A673 (cell line): ENCODE measurements around the gene TRAPPC12. TPM values are rescaled to one million over a fixed set of nuclear protein-coding genes. Genes with fewer than 3 reads are reported as not detected.
"Not testable (repeated sequence)": the region's sequence is repeated elsewhere in the genome, so short reads cannot be mapped to it uniquely, and the experiment has no call there.

Experiments
- BruUV-seq: library from RNA; stranded (reverse); fragments of 400-500 nt; replicated peaks from 2 replicates; lab custom pipeline; 2021; lab: Mats Ljungman, UMichigan
- CTCF ChIA-PET: fragments of 300-600 bp; sonication (Branson Sonifier 250); formaldehyde crosslinking; loops from one replicate; lab custom pipeline; 2022; ENCODE audit warnings: antibody characterized with exemption; lab: Charles Lee
- POLR2A ChIA-PET: fragments of 300-600 bp; sonication (Branson Sonifier 250); formaldehyde crosslinking; loops from one replicate; lab custom pipeline; 2022; ENCODE audit warnings: antibody characterized with exemption; ENCODE audit not compliant: low non-redundant PET; lab: Charles Lee
- DNase-seq: peaks from one replicate; pipeline ENCODE4 v3.0.0-alpha.2; 2015; ENCODE audit warnings: low spot score
- H3K27ac ChIP-seq: fragments of 200-600 bp; sonication (generic); 2 replicates; pipeline ENCODE4 v1.5.1; 2016; ENCODE audit warnings: mixed run types, low read depth, mild to moderate bottlenecking, mixed read lengths, antibody characterized with exemption, low read length; ENCODE audit not compliant: poor library complexity, severe bottlenecking
- H3K27me3 ChIP-seq: fragments of 200-600 bp; sonication (generic); replicated peaks from 2 replicates; pipeline ENCODE4 v1.6.1; 2017; ENCODE audit warnings: mixed run types, low read depth, mild to moderate bottlenecking, mixed read lengths, antibody characterized with exemption, low read length; ENCODE audit not compliant: insufficient read depth, poor library complexity
- H3K36me3 ChIP-seq: fragments of 200-600 bp; sonication (generic); 2 replicates; pipeline ENCODE4 v1.6.1; 2016; ENCODE audit warnings: mixed run types, mild to moderate bottlenecking, mixed read lengths, antibody characterized with exemption, low read length; ENCODE audit not compliant: insufficient read depth, poor library complexity, severe bottlenecking
- H3K4me1 ChIP-seq: fragments of 200-600 bp; sonication (generic); 2 replicates; pipeline ENCODE4 v1.6.1; 2017; ENCODE audit warnings: mixed run types, mild to moderate bottlenecking, mixed read lengths, antibody characterized with exemption, low read length; ENCODE audit not compliant: insufficient read depth, poor library complexity, severe bottlenecking
- H3K4me3 ChIP-seq: fragments of 200-600 bp; sonication (generic); 2 replicates; pipeline ENCODE4 v1.5.1; 2016; ENCODE audit warnings: low read depth, mixed run types, mild to moderate bottlenecking, mixed read lengths, low read length; ENCODE audit not compliant: poor library complexity, severe bottlenecking
- H3K9me3 ChIP-seq: fragments of 200-600 bp; sonication (generic); 2 replicates; pipeline ENCODE4 v1.6.1; 2016; ENCODE audit warnings: mixed run types, low read depth, mild to moderate bottlenecking, mixed read lengths, antibody characterized with exemption, low read length; ENCODE audit not compliant: poor library complexity, severe bottlenecking
- EZH2 ChIP-seq: fragments of 200-600 bp; sonication (generic); IDR thresholded peaks from 2 replicates; pipeline ENCODE4 v1.6.1; 2017; ENCODE audit warnings: borderline replicate concordance, low read depth, mild to moderate bottlenecking, mixed read lengths, antibody characterized with exemption, low read length; ENCODE audit not compliant: poor library complexity, severe bottlenecking
- intact Hi-C: fragments of 100-400 bp; cut with micrococcal nuclease; formaldehyde crosslinking; loops from one replicate; pipeline ENCODE4 v1.10.0; 2022; ENCODE audit not compliant: unreplicated experiment
- total RNA-seq: library from RNA; stranded (reverse); gene quantifications from 2 replicates; pipeline ENCODE4 v1.2.3, GENCODE V29; 2021
- TF ChIP-seq, protein P1 (sequence below): fragments of 300-800, 200-600 bp; sonication (generic); conservative IDR thresholded peaks from 2 replicates; pipeline ENCODE4 v1.5.1; 2017; ENCODE audit warnings: low read depth, mild to moderate bottlenecking, antibody characterized with exemption, low read length, moderate library complexity, mixed read lengths

The TRAPPC12 gene
- total RNA-seq, 1 experiment from 2014 or later, result 94.4 TPM

DNA sequence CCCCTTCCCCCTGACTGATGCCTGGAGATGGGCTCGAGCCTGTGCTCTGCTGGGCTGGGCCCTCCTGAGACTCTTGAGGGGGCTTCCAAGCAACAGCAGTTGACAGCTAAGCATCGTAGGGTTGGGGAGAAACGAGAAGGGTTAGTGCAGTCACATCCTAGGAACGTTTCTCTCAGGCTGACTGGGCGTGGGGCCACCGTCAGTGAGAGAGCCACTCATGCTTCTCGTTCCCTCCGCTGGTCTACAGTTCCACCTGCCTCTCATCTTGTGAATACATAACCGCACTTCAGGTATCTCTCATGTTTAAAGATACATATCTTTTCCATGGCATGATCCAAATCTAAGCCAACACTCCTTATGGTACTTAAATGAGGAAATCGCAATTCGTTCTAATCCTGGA is 66.4 kb downstream of the TRAPPC12 start:
- H3K36me3 ChIP-seq, result peaks cover 16% of the 10 kb centered on the region
- no peak overlapping the region for H3K4me3 ChIP-seq
- intact Hi-C loops, result no loop called here
- no TSS peak for BruUV-seq
- no peak overlapping the region for H3K27ac ChIP-seq
- ChIA-PET CTCF (no interaction called here), POLR2A (no interaction called here)
- H3K4me1 ChIP-seq, result no peaks in the 10 kb centered on the region
- no peaks in the 10 kb centered on the region for H3K27me3 ChIP-seq
- TF ChIP-seq EZH2, result no peak
- TF ChIP-seq, protein P1, sequence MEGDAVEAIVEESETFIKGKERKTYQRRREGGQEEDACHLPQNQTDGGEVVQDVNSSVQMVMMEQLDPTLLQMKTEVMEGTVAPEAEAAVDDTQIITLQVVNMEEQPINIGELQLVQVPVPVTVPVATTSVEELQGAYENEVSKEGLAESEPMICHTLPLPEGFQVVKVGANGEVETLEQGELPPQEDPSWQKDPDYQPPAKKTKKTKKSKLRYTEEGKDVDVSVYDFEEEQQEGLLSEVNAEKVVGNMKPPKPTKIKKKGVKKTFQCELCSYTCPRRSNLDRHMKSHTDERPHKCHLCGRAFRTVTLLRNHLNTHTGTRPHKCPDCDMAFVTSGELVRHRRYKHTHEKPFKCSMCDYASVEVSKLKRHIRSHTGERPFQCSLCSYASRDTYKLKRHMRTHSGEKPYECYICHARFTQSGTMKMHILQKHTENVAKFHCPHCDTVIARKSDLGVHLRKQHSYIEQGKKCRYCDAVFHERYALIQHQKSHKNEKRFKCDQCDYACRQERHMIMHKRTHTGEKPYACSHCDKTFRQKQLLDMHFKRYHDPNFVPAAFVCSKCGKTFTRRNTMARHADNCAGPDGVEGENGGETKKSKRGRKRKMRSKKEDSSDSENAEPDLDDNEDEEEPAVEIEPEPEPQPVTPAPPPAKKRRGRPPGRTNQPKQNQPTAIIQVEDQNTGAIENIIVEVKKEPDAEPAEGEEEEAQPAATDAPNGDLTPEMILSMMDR, result no peak
- no peak for DNase-seq
- no peaks in the 10 kb centered on the region for H3K9me3 ChIP-seq

- Histone ChIP-seq H3K36me3 (peaks cover 16% of the 10 kb centered on the region), H3K9me3 (no peaks in the 10 kb centered on the region), H3K4me3 (no peak overlapping the region), H3K27me3 (no peaks in the 10 kb centered on the region), H3K27ac (no peak overlapping the region), H3K4me1 (no peaks in the 10 kb centered on the region)
- TF ChIP-seq, protein P1, result no peak
- intact Hi-C loops, result no loop called here
- CTCF ChIA-PET, result no interaction called here
- DNase-seq, result no peak
- no TSS peak for BruUV-seq
- POLR2A ChIA-PET, result no interaction called here
Measured at GRCh38 chr2:3446381-3446780, 66.9 kb downstream of the TRAPPC12 start.

DNA sequence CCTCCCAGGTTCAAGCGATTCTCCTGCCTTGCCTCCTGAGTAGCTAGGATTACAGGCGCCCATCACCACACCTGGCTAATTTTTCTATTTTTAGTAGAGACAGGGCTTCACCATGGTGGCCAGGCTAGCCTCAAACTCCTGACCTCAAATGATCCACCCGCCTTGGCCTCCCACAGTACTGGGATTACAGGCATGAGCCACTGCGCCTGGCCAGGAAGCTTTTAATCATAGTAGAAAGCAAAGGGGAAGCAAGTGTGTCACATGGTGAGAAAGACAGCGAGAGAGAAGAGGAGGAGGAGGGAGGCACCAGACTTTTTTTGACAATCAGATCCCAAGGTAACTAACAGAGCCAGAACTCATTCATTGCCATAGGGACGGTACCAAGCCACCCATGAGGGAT is 67.7 kb downstream of the TRAPPC12 start:
- H3K36me3 ChIP-seq, result peaks cover 16% of the 10 kb centered on the region
- intact Hi-C loops, DNase-seq, H3K27me3 ChIP-seq, POLR2A ChIA-PET, H3K4me1 ChIP-seq, H3K4me3 ChIP-seq, BruUV-seq, CTCF ChIA-PET, H3K27ac ChIP-seq, H3K9me3 ChIP-seq: not testable (repeated sequence)

DNA sequence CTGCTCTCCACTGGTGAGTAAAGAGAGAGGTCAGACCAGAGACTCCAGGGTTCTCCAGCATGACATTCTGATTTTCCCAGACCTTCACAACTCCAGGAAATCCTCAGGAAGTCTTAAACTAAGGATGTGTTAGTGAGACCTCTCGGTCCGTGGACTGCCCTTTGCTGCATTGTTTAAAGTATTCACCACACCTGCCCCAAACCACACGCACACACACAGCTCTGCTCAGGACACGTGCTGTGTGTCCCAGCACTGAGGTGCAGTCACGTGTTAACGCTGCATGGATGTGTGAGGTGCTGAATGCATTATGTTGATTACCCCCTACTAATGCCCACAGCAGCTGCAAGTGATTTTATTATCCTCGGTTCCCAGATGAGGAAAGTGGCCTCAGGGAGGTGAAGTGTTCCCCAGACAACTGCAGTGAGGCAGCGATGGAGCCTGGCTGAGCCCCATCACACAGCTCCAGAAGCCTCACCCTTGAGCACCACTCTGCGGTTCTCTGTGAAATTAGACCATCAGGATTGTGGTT is 68.4 kb downstream of the TRAPPC12 start:
- DNase-seq, result no peak
- ChIA-PET CTCF (no interaction called here), POLR2A (no interaction called here)
- intact Hi-C loops, result no loop called here
- Histone ChIP-seq H3K4me1 (no peaks in the 10 kb centered on the region), H3K27me3 (no peaks in the 10 kb centered on the region), H3K36me3 (peaks cover 16% of the 10 kb centered on the region), H3K9me3 (no peaks in the 10 kb centered on the region), H3K27ac (no peak overlapping the region), H3K4me3 (no peak overlapping the region)
- TF ChIP-seq, protein P1, result no peak
- no TSS peak for BruUV-seq

- intact Hi-C loops, DNase-seq, BruUV-seq, CTCF ChIA-PET, H3K4me3 ChIP-seq, POLR2A ChIA-PET, H3K9me3 ChIP-seq, H3K27me3 ChIP-seq, H3K4me1 ChIP-seq, H3K27ac ChIP-seq: not testable (repeated sequence)
- H3K36me3 ChIP-seq, result peaks cover 16% of the 10 kb centered on the region
Measured at GRCh38 chr2:3448441-3448911, 69.0 kb downstream of the TRAPPC12 start.
